Mononuclear cell (primary cell): ENCODE results near the gene TRAP1. TPM values are rescaled to one million over a fixed set of nuclear protein-coding genes. Genes with fewer than 3 reads are reported as not detected.

Source experiments
- H3K27me3 ChIP-seq: 2 replicates; pipeline ENCODE4 v1.6.0; 2011; ENCODE audit warnings: low read length, control low read depth; ENCODE audit not compliant: insufficient read depth
- H3K4me1 ChIP-seq: 2 replicates; pipeline ENCODE4 v1.5.1; 2011; ENCODE audit warnings: mild to moderate bottlenecking, low read length, control low read depth; ENCODE audit not compliant: insufficient read depth
- H3K4me3 ChIP-seq: 2 replicates; pipeline ENCODE4 v1.5.1; 2011; ENCODE audit warnings: mild to moderate bottlenecking, low read length, moderate library complexity
- H3K9me3 ChIP-seq: 2 replicates; pipeline ENCODE4 v1.5.1; 2011; ENCODE audit warnings: low read depth, mild to moderate bottlenecking, control low read depth, low read length
- total RNA-seq: library from RNA; depleted of rRNA; stranded (reverse); fragments of >200 nt; gene quantifications from one replicate; pipeline ENCODE4 v1.2.3, GENCODE V29; 2012

Gene TRAP1
- total RNA-seq, 1 donor = 18.1 TPM

GRCh38 chr16:3744018-3744417, 26.7 kb upstream of the TRAP1 start:
- Histone ChIP-seq H3K4me1 (no peaks in the 10 kb centered on the region), H3K9me3 (no peaks in the 10 kb centered on the region), H3K27me3 (no peaks in the 10 kb centered on the region), H3K4me3 (no peak overlapping the region)

- Histone ChIP-seq H3K9me3 (no peaks in the 10 kb centered on the region), H3K4me3 (no peak overlapping the region), H3K4me1 (no peaks in the 10 kb centered on the region), H3K27me3 (no peaks in the 10 kb centered on the region)
Observed at GRCh38 chr16:3740934-3741333, 23.6 kb upstream of the TRAP1 start.

- H3K27me3 ChIP-seq = no peaks in the 10 kb centered on the region
- no peaks in the 10 kb centered on the region for H3K4me1 ChIP-seq
- no peak overlapping the region for H3K4me3 ChIP-seq
- no peaks in the 10 kb centered on the region for H3K9me3 ChIP-seq
Observed at GRCh38 chr16:3740186-3740585, 22.9 kb upstream of the TRAP1 start.

- Histone ChIP-seq H3K4me3 (no peak overlapping the region), H3K4me1 (no peaks in the 10 kb centered on the region), H3K9me3 (no peaks in the 10 kb centered on the region), H3K27me3 (no peaks in the 10 kb centered on the region)
Observed at GRCh38 chr16:3739636-3740035, 22.3 kb upstream of the TRAP1 start.

GRCh38 chr16:3738541-3738940, 21.2 kb upstream of the TRAP1 start:
- Histone ChIP-seq H3K27me3 (no peaks in the 10 kb centered on the region), H3K4me3 (no peak overlapping the region), H3K4me1 (no peaks in the 10 kb centered on the region), H3K9me3 (no peaks in the 10 kb centered on the region)

- Histone ChIP-seq H3K9me3 (no peaks in the 10 kb centered on the region), H3K4me3 (no peak overlapping the region), H3K27me3 (no peaks in the 10 kb centered on the region), H3K4me1 (no peaks in the 10 kb centered on the region)
Observed at GRCh38 chr16:3738128-3738527, 20.8 kb upstream of the TRAP1 start.

- Histone ChIP-seq H3K27me3 (no peaks in the 10 kb centered on the region), H3K9me3 (no peaks in the 10 kb centered on the region), H3K4me3 (no peak overlapping the region), H3K4me1 (no peaks in the 10 kb centered on the region)
Observed at GRCh38 chr16:3737181-3737580, 19.9 kb upstream of the TRAP1 start.

- H3K27me3 ChIP-seq = no peaks in the 10 kb centered on the region
- no peaks in the 10 kb centered on the region for H3K9me3 ChIP-seq
- no peak overlapping the region for H3K4me3 ChIP-seq
- H3K4me1 ChIP-seq = no peaks in the 10 kb centered on the region
Observed at GRCh38 chr16:3736116-3736515, 18.8 kb upstream of the TRAP1 start.

GRCh38 chr16:3735541-3735940, 18.2 kb upstream of the TRAP1 start:
- Histone ChIP-seq H3K4me3 (no peak overlapping the region), H3K27me3 (no peaks in the 10 kb centered on the region), H3K9me3 (no peaks in the 10 kb centered on the region), H3K4me1 (no peaks in the 10 kb centered on the region)

- Histone ChIP-seq H3K4me3 (no peak overlapping the region), H3K27me3 (no peaks in the 10 kb centered on the region), H3K9me3 (no peaks in the 10 kb centered on the region), H3K4me1 (no peaks in the 10 kb centered on the region)
Observed at GRCh38 chr16:3734758-3735221, 17.5 kb upstream of the TRAP1 start.

GRCh38 chr16:3734084-3734757, 16.9 kb upstream of the TRAP1 start:
- no peaks in the 10 kb centered on the region for H3K9me3 ChIP-seq
- H3K27me3 ChIP-seq = no peaks in the 10 kb centered on the region
- H3K4me3 ChIP-seq = no peak overlapping the region
- H3K4me1 ChIP-seq = no peaks in the 10 kb centered on the region

GRCh38 chr16:3732171-3732570, 14.8 kb upstream of the TRAP1 start:
- H3K4me1 ChIP-seq = no peaks in the 10 kb centered on the region
- H3K4me3 ChIP-seq = no peak overlapping the region
- H3K9me3 ChIP-seq = no peaks in the 10 kb centered on the region
- no peaks in the 10 kb centered on the region for H3K27me3 ChIP-seq

GRCh38 chr16:3731126-3731935, 14.0 kb upstream of the TRAP1 start:
- Histone ChIP-seq H3K4me3 (no peak overlapping the region), H3K27me3 (no peaks in the 10 kb centered on the region), H3K9me3 (no peaks in the 10 kb centered on the region), H3K4me1 (no peaks in the 10 kb centered on the region)

GRCh38 chr16:3730161-3731125, 13.1 kb upstream of the TRAP1 start:
- H3K27me3 ChIP-seq = no peaks in the 10 kb centered on the region
- H3K9me3 ChIP-seq = no peaks in the 10 kb centered on the region
- no peak overlapping the region for H3K4me3 ChIP-seq
- H3K4me1 ChIP-seq = no peaks in the 10 kb centered on the region
